ENCODE data around the gene TRMT44.

TRMT44 gene

GRCh38 chr4:8513931-8514330, 73.4 kb downstream of the TRMT44 start:
- no peak for DNase-seq (ENCODE audit: low spot score)

DNA sequence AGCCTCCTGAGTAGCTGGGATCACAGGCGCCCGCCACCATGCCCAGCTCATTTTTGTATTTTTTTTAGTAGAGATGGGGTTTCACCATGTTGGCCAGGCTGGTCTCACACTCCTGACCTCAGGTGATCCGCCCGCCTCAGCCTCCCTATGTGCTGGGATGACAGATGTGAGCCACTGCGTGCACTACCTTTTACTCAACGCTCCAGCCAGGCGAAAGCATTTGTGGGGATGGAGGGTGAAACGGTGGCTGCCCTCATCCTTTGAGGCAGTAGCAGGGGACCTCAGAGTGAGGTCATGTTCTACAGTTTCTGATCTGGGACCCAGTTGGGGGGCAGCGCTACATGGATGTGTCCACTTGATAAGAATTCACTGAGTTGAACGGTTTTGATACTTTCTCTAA, 73.8 kb downstream of the TRMT44 start:
- no peak for DNase-seq (ENCODE audit: low spot score)

- DNase-seq (ENCODE audit: low spot score): no peak
Measured at GRCh38 chr4:8515316-8516060, 74.9 kb downstream of the TRMT44 start.

- DNase-seq (ENCODE audit: low spot score): no peak
Measured at GRCh38 chr4:8516061-8516573, 75.5 kb downstream of the TRMT44 start.

GRCh38 chr4:8516996-8517550, 76.5 kb downstream of the TRMT44 start:
- no peak for DNase-seq (ENCODE audit: low spot score)

GRCh38 chr4:8517946-8518345, 77.4 kb downstream of the TRMT44 start:
- DNase-seq (ENCODE audit: low spot score): no peak

DNA sequence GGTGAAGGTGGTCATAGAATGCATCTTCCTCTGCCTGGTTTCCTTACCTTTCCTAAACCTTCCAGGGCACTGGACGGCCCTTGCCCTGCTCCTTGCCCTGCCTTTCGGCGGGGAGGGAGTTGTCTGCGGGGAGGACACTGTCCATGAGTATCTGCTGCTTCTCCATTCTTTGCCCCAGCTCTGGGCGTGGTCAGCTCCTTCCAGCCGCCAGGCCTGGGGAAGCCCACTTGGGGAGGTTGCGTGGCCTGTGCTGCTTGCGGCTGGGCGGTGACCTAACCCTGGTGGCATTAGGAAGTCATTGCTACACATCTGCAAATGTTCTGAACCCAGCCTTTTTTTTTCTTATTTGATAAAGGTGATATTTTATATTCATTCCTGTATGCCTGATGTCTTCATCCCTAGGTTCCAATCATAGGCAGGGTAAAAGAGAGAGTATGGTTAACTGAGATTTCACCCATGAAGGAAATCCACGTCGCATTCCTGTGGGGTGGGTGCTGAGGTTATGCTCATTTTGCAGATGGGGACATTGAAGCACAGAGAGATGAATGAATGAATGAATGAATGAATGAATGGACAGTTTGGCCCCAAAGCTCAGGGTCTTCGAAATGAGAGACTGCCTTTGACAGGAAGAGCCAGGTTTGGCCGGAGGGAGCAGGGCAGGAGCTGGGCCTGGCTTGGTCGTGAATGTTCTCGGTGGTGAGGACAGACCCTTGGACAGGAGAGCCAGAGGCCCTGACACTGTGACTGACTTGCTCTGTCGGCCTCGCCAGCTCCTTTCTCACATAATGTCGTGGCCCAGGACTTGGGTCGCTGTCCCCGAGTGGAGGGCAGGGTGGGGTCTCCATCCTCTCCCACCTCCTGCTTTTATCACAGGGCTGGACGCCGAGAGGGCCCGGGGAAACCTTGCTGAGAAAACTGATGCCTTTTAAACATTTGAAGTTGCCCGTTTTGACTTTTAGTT, 81.9 kb downstream of the TRMT44 start:
- DNase-seq (ENCODE audit: low spot score): no peak

DNA sequence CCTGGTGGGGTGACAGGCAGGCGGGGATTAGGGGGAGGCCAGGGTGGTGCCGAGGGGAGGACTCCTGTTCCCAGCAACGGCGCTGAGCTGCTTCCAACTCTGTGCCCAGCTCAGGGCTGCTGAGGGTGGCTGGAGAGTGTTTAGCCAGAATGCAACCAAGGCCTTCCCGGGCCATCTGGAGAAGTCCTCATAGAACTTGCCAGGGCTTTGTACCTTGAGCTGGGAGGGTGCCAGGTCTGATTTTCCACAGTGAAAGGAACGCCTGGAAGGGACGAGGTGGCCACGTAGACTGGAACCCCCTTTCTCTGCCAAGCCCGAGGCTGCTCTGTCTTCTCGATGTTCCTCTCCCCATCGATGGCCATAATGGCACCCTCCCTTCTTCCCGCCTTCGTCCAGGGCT, 82.6 kb downstream of the TRMT44 start:
- DNase-seq (ENCODE audit: low spot score): no peak

DNA sequence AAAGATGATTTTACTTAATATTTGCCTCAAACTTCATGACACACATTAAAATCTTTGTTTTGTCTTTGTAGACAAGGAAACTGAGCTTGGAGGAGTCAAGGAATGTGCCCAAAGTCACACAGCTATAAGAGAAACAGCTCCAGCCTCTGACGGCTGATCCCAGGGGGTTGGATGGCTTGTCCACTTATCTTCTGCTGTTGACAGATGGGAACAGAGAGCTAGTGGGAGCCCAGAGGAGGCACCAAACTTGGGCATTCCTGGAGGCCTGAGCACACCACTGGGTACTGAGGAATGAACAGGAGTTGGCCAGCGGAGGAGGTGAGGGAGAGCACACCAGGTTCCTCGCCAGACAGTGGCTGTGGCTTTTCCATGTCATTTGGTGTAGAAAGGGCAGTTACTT, 83.2 kb downstream of the TRMT44 start:
- DNase-seq (ENCODE audit: low spot score): no peak

- DNase-seq (ENCODE audit: low spot score): no peak
Measured at GRCh38 chr4:8524595-8525382, 84.2 kb downstream of the TRMT44 start.

DNA sequence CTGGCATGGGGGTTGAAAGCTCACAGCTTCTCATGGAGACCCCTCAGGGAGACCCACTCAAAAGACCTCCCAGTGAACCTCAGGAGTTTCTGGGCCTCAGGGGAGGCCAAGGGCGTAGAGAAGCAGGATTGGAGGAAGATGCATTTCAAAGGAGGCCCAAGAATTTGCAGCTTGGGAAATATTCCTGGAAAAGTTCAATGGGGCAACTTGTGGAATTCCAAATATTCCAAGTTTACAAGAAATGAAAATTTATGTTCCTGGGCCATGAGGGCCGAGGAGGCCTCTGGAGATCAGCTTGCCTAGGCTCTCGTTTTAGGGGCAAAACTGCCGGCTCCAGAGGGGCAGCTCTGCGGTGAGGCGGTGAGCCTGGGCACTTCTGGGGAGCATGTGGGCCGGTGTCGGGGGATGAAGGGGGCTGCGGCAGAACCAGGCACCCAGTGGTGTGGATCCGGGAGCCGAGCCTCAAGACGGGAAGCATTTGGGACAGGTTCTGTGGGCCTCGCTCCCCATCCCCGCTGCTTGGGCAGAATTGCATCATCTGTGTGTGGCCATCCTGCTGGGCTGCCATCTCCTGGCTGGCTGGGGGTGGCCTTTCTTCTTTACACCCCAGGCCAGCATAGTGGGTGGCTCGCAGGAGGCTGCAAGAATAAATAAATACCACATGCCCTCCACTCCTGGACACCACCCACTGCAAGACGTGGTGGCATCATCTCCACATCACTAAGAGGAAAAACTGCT, 85.0 kb downstream of the TRMT44 start:
- no peak for DNase-seq (ENCODE audit: low spot score)

All from CD4-positive, alpha-beta T cell treated with Interleukin-15 for 4 hours (primary cell).